ENCODE results near the gene PTPRJ. TPM values are rescaled to one million over a fixed set of nuclear protein-coding genes. Genes with fewer than 3 reads are reported as not detected.

The PTPRJ gene
- total RNA-seq, 2 donors from 2014 or later = 6.7 TPM

GRCh38 chr11:48079596-48079995 is 99.2 kb downstream of the PTPRJ start:
- DNase-seq (no peak), ATAC-seq (no peak)
- intact Hi-C loops (cut with DNase I) = no loop called here

DNA sequence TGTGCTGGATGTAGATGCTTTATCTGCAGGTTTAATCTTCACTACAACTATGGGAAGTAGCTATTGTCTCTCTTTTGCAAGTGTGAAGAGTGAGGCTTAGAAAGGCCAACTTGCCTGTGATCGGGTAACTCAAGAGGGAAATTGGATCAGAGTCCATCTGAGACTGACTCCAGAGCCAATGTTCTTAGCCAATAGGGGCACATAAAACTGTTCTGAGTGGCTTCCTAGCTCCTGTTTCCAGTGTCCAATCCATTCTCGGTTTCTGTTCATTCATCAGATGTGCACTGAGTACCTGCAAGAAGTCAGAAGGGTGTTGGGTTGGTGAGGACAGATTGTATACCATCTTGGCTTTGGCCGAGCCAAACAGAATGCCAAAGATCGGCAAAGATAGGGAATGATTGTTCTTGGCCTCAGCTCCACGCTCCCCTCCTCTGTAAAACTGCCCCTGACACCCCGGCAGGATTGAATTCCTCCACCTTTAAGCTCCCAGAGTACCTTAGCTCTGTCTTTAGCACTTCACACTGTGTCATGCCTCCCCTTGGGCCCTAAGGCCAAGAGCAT is 100.0 kb downstream of the PTPRJ start:
- peak in 1 of 2 donors; percentile 9 for ATAC-seq
- intact Hi-C loops (cut with DNase I) = no loop called here
- DNase-seq = no peak

DNA sequence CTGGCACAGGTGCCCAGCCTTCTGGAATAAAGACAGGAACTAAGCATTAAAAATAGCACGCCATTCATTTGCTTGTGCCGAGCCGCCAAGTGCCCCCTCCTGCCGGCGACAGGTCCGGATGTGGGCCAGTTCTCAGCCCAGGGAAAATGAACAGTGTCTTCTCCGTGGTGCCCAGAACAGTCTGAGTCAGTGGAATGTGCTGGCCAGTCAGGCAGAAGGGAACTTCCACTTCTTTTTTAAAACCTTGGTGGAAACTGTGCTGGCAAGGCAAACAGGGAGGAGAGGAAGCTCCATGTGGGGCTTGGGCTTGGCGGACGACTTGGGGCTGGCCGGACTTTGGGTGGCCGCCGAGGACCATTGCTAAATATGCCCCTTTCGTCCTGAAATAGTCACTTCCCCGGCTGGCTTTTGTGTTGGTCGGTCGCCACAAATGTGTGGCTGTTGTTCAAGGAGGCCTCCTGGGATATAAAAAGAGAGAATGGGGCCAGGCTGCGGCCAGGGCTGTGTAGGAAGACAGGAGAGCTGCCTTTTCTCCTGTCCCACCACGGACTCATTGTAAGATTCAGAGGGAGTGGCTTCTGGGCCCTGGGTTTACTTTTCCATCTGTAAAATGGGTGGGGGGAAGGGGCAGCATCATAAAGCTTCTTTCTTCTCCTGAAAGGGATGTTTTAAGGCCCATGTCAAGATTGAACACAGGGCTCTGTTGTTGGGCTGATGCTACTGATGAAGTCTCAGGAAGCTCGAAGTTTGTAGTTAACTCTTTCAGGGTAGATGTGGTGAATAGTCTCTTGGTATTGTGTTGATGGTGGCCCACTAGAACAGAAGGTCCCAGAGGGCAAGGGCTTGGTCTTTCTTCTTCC is 101.0 kb downstream of the PTPRJ start:
- DNase-seq (peak; percentile 79), ATAC-seq (peak; percentile 92 to 95)
- intact Hi-C loops (cut with DNase I) = no loop called here

DNA sequence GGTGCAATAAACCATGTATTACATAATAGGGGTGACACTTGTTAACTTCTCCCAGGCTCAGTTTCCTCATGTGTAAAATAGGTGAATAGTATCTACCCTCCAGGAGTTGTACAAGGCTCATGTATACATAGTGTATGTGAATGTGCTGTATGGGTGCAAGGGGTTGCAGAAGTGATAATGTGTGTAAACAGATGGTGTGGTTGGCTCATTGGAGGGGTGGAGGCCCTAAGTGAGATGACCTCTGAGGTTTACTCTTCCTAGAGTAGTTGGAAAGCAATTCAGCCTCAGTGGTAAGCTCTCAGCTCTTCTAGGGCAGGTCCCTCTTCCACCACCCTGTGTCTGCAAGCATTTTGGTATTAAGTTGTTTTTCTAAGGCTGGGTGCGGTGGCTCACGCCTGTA is 102.4 kb downstream of the PTPRJ start:
- no peak for ATAC-seq
- intact Hi-C loops (cut with DNase I) = no loop called here
- no peak for DNase-seq

- intact Hi-C loops (cut with DNase I) = no loop called here
- DNase-seq (no peak), ATAC-seq (no peak)
Observed at GRCh38 chr11:48083421-48083820, 103.1 kb downstream of the PTPRJ start.

GRCh38 chr11:48085688-48086087 is 105.3 kb downstream of the PTPRJ start:
- no peak for DNase-seq
- intact Hi-C loops (cut with DNase I) = no loop called here

GRCh38 chr11:48087422-48087821 is 107.1 kb downstream of the PTPRJ start:
- intact Hi-C loops (cut with DNase I) = no loop called here
- no peak for DNase-seq
- no peak for ATAC-seq

More at GRCh38 chr11:48085688-48086087, 105.3 kb downstream of the PTPRJ start:
- ATAC-seq = no peak

DNA sequence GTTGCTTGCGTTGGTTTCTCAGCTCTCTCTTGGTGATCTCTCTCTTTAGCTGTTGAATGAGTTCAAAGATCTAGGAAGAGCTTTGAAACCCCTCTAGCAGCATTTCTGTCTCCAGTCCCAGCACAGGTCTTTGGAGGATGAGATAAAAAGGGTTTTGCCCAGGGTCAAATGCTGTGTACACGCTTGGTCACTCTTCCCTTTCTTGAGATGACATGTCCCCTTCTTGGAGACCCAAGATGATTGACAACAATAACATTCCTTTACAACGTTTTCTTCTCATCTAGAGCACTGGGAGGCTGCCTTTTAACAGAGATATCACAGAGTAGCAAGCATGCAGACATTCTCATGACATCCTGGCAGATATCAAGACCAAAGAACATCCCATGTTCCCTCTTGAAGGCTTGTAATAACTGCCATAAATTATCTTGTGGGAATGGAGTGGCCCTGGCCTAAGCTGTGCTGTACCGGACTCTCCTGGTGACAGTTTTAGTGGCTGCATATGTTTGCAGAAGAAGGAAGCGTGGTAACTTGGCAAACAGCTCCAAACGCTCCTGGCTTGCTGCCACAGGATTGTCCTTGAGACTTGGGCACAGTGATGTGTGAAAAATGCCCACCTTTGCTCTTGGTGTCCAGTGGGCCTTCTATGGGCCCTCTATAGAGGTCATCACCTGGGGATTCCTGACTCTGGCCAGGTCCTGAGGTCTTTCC is 107.8 kb downstream of the PTPRJ start:
- DNase-seq (no peak), ATAC-seq (peak; percentile 44 to 47)
- intact Hi-C loops (cut with DNase I) = no loop called here

- intact Hi-C loops (cut with DNase I) = no loop called here
- peak; percentile 27 to 42 for ATAC-seq
Observed at GRCh38 chr11:48088682-48089050, 108.3 kb downstream of the PTPRJ start.

GRCh38 chr11:48090174-48090573 is 109.8 kb downstream of the PTPRJ start:
- intact Hi-C loops (cut with DNase I) = no loop called here
- DNase-seq = no peak
- ATAC-seq = no peak

More at GRCh38 chr11:48088682-48089050, 108.3 kb downstream of the PTPRJ start:
- no peak for DNase-seq

DNA sequence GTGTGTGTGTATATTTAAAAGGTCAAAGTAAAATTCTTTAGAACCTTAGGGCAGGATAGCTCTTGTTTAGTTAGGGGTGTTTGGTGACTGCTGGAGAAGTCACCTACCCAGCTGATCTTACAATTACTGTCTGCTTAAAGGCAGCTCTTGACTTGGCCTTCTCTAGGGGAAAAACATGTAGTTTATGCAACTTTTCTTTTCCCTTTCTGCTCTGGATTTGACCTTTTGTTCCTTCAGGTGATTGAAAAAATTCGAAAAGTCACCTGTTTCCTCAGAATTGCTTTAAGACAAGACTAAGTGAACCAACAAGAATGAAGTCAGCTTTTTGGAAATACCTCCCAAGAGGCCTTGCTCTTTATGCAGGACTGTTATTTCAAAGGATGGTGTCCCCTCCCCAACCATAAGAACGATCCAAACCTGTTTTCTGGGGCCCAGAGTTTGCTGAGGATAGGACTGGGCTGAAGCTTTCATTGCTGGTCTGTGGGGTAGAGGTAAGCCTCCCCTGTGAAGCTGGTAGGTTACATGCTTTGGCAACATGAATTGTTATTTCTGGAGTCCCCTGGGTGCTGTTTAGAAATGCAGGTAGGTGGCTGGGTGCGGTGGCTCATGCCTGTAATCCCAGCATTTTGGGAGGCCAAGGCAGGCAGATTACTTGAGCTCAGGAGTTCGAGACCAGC is 111.2 kb downstream of the PTPRJ start:
- intact Hi-C loops (cut with DNase I) = no loop called here
- ATAC-seq (no peak), DNase-seq (no peak)

DNA sequence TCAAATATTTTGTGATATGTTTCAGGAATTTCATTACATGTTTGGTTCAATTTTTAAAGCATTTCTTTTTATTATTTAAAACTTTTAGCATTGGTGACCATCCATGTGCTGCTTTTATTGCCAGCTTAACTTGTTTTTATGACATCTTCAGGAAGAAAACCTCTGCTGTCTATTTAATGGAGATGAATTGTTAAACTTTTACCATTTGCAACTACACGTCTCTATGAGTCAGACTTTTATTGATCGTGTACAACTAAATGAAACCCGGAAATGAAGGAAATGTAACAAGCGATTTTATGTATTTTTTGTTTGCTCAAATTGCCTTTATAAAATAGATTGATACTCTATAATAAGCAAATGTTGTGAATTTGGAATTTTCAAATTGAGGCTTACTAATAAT is 113.0 kb downstream of the PTPRJ start:
- ATAC-seq = no peak
- intact Hi-C loops (cut with DNase I) = no loop called here
- no peak for DNase-seq

DNA sequence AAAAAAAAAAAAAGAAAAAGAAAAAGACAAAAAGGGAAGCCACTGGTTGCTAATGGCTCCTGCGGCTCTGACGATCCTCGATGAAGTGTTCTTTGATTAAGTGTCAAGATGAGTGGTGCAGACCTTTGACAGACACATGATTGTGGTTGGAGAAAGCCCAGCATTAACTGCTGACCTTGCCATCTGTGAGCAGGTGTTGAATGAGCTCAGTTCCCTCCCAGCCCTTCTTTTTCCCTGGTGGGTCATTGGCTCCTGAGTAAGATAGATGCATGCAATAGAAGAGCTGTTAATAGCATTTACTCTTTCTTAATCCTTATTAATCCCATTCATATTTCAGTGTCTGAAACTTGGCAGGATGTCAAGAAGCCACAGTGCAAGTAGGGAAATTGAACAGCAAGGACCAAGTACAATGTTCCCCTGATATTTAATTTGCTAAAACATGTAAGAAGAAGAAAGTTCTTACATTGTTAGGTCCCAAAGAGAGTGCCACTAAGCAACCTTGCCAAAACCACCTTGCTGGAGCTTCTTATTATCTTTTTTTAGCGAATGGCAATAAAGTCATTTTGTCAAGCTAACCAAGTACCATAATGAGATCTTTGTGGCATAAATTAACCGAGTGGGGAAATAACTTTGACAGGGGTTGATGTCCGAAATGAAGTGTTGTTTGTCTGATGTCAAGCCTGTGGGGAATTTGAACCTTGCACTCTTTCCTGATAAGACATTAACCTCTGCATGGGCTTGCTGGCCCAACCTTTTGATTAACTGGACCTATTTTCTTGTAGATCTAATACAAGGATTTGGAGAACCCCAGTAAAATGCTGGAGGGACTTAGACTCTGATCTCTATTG is 113.7 kb downstream of the PTPRJ start:
- intact Hi-C loops (cut with DNase I) = no loop called here
- ATAC-seq (peak; percentile 81 to 82), DNase-seq (no peak)

DNA sequence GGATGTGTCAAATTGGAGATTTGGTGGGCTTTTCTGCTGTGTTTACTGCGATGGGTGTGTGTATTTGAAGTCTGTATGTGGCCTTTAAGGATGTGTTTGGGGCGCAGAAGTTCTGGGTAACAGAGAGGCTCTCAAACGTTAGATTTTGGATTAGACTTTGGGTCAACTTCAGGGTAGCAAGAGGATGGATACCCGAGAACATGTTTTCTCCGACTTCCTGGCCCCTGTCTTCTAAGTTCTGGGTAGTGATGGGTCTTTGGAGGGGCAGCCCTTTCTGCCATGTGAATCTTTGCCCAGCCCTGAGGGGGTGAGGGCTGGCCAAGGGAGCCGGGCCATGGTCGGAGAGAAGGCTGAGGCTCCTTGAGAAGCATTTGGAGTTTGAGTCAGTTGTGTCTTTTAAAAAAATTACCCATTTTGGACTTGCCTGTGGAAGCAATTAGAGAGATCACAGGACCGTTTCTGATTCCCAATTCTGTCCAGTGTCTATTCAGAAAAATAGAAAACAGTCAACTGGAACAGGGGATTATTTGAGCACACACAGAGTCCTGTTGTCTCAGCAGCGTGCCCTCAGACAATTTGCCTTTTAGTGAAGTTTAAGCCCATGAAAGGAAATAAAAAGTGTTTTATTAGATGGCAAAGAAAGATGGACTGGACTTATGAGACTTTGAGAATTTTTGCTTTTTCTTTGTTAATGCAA is 114.4 kb downstream of the PTPRJ start:
- ATAC-seq (no peak), DNase-seq (no peak)
- intact Hi-C loops (cut with DNase I) = no loop called here

DNA sequence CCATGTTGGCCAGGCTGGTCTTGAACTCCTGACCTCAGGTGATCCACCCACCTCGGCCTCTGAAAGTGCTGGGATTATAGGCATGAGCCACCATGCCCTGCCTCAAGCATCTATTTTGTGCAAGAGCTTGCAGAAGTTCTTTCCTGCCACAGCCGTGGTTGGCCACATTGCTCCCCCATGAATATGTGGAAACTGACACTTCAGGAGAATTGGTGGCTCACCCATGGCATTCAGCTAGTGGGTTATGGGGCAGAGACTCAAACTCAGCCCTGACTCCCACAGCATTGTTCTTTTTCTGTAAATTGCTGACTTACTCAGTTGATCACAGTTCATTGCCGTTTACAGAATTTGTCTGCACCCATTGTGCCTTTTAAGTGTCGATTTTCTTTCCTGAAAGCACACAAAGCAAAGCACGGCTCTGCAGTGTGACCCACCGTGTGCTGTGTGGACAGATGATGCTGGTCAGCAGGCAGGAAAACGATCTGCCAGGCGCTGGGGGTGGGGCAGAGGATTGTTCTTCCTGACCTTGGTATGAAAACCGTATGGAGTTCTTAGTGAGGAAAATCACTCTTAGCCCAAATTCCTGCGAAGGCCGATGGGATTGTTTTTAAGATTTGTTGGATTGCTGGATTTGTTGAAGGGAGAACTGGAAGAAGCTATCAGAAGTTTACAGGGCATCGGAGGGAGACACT is 115.6 kb downstream of the PTPRJ start:
- ATAC-seq (no peak), DNase-seq (no peak)
- intact Hi-C loops (cut with DNase I) = no loop called here

DNA sequence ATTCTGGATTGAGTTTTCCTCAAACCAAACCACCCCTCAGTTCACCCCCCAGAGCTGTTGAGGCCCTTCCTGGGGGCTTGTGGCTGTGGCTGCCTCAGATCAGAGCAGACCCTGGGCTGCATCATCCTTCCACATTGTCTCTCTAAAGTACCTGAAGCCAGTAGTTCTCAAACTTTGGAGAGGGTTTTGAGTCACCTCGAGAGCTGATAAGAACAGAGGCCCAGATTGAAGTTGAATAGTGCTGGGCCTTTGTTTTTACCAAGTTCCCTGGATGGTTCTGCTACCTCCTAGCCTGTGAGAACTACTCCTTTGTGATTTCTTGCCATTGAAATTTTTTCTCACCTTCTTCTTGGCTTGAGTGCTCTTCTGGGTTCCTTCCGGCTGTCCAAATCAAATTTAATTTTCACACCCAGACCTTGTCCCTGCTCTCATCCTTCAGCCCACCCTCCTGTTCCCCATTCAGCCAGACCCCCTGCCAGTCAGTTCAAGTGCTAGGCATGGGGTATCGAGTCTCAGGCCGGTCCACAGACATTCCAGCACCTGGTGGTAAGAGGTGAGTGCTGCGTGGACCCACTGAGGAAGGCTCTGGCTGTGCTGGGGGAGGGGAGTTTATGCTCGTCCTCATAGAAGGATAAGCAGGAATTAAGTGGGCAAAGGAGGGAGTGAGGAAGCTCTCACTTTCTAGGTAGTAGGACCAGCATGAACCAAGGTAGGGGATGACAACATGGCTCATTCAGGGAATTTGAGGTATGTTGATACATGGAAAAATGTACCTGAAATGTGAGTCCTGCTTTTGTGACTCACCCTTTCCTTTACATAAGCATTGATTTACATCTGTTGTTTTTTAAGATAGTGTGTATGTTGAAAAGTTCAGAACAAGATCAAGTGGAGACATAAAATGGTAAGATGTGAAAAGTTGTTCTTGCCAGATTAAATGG is 116.5 kb downstream of the PTPRJ start:
- ATAC-seq = no peak
- intact Hi-C loops (cut with DNase I) = no loop called here
- no peak for DNase-seq

- DNase-seq (no peak), ATAC-seq (no peak)
- intact Hi-C loops (cut with DNase I) = no loop called here
Observed at GRCh38 chr11:48098024-48098423, 117.7 kb downstream of the PTPRJ start.

All from left cardiac atrium (tissue), 4 donors.